GM19372 (cell line): ENCODE results near the gene MAP2K7.

ENCODE experiments used
- ATAC-seq: cut with Tn5 transposase; IDR thresholded peaks from one replicate; pipeline ENCODE4 v1.9.1; 2021; ENCODE audit warnings: mild to moderate bottlenecking, low read depth, moderate library complexity; ENCODE audit not compliant: unreplicated experiment

Gene MAP2K7

GRCh38 chr19:7905859-7906258 lies 2.2 kb downstream of the MAP2K7 start:
- no peak for ATAC-seq

DNA sequence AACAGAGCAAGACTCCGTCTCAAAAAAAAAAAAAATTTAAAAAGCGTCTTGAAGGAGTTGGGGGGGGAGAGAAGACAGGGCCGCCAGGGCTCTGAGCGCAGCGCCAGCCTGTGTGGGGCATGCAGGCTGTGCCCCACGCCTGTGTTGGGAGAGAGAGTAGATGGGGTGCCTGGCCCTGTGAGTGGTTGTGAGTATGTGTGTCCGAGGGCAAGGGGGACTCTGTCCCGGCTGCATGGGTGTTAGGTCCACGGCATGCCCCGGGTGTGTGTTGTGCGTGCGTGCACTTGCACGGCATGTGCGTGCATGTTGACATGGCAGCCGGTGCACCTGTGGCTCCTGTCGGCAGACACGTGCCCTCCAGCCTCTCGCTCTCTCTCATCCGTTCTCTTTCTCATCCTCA lies 3.4 kb downstream of the MAP2K7 start:
- no peak for ATAC-seq

- no peak for ATAC-seq
Observed at GRCh38 chr19:7907544-7907943, 3.9 kb downstream of the MAP2K7 start.

DNA sequence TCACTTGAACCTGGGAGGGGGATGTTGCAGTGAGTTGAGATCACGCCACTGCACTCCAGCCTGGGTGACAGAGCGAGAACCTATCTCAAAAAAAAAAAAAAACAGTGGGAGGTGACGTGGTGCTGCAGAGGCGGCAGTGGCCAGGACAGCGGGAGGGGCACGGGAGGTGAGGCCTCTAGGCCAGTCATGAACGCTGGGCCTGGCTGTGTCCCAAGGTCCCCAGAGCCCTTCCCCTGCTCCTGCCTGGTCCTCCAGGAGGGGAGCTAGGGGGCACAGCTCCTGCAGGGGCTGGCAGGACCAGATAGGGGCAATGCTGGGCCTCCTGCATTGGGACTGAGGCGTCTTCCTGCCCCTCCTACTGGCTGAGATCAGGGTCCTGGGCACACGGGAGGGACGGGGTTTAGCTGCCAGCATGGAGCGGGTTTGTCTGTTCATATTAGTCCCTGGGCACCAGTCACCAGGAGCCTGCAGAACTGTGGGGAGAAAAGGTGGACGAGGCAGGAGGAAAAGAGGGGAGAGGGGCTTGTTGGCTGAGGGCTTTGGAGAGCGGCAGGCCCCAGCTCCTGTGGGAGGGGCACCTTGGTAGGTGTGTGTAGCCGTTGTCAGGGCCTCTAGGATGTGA lies 4.5 kb downstream of the MAP2K7 start:
- no peak for ATAC-seq

DNA sequence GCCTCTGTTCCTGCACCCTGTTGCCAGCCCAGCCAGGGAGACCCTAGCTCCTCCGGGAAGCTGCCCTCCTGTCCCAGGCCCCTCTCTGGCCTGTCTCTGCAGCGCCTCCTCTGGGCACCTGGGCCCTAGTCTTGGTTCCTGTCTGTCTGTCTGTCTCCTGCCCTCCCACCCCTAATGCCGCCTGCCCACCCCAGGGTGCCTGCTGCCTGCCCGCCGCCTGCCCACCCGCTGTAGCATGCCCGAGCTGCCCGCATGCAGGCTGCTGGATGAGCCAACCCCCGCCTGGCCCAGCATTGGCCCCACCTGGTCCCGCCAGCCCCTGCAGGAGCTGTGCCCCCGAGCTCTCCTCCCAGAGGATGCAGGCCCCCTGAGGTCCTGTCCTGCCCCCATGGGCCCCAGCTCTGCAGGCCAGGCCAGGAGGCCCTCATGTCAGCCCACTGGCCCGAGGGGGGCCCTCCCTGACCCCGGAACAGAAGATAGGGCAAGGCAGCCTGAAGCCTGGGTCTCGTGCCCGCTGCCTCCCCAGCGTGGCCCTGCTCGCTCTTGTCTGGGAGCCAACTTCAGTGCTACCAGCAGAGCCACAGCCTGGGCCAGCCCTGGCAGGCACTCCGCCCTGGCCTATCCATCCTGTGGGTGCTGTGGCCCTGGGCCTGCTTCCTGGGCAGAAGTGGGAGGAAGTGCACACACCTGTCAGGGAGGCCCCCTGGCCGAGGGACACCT lies 5.2 kb downstream of the MAP2K7 start:
- ATAC-seq, result no peak

DNA sequence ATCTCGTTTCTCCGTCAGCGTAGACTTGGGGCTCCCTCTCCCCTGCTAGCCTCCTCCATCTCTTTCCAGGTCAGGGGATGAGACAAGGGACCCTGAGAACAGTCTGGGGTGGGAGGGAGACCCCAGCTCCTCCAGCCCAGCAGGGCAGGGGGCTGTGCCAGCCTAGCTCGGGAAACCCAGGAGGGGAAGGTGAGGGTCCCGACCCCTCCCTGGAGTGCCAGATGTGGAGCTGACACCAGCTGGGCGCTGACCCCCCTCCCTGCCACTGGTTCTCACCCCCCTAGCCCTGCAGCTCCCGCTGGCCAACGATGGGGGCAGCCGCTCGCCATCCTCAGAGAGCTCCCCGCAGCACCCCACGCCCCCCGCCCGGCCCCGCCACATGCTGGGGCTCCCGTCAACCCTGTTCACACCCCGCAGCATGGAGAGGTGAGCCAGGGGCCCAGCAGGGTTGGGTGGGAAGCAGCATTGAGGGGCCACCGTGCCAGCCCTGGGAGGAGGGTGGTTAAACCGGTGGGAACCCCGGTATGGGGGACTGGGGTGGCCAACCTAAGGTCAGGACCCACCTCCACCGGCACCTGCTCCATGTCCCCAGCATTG lies 5.9 kb downstream of the MAP2K7 start:
- ATAC-seq, result no peak

DNA sequence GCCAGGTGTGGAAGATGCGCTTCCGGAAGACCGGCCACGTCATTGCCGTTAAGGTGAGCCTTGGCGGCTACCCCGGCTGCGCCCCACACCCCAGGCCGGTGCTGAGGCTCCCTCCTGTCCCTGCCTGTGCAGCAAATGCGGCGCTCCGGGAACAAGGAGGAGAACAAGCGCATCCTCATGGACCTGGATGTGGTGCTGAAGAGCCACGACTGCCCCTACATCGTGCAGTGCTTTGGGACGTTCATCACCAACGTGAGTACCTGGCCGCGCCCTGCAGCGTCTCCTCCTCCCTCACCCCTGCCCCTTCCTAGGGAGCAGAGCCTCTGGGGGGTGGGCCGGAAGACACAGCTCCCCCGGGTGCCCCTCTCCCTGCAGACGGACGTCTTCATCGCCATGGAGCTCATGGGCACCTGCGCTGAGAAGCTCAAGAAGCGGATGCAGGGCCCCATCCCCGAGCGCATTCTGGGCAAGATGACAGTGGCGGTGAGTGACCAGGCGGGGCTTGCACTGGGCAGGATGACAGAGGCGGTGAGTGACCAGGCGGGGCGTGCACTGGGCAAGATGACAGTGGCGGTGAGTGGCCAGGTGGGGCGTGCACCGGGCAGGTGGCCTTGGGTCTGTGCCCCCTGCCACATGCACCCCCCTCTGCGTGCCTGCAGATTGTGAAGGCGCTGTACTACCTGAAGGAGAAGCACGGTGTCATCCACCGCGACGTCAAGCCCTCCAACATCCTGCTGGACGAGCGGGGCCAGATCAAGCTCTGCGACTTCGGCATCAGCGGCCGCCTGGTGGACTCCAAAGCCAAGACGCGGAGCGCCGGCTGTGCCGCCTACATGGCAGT lies 6.9 kb downstream of the MAP2K7 start:
- no peak for ATAC-seq

DNA sequence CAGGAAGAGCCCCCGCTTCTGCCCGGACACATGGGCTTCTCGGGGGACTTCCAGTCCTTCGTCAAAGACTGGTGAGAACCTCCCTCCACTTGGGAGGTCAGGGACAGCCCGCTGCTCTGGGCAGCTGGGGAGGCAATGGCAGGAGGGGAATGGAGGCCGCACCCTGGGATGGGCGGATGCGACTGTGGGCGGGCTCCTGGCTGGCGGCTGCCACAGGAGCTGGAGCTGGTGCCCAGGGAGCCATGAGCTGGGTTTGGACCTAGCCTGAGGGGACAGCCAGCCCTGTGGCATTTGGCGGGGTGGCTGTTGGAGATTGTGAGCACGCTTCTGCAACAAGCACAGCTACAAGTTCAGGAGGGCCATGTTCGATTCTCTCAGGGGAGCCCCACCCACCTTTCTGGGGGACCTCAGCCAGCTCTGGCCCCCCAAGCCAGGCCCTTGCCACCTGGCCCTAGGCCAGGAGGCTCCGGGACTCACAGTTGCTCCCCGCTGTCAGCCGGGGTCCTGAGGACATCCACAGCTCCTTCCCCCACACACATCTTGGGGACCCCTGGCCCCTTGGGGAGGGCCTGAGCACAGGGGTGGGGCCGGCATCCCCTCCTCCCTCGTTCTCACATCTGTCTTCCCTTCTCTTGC lies 7.9 kb downstream of the MAP2K7 start:
- ATAC-seq, result no peak

DNA sequence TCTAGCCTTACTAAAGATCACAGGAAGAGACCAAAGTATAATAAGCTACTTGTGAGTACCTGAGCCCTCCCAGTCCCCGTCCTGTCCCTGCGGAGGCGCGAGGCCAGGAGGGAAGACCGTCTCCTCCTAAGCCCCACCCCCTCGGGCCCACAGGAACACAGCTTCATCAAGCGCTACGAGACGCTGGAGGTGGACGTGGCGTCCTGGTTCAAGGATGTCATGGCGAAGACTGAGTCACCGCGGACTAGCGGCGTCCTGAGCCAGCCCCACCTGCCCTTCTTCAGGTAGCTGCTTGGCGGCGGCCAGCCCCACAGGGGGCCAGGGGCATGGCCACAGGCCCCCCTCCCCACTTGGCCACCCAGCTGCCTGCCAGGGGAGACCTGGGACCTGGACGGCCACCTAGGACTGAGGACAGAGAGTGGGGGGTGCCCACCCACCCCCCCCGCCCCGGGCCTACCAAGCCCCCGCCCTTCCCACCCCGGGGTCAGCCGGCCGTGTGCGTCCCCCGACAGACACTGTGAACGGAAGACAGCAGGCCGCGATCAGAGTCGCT lies 8.5 kb downstream of the MAP2K7 start:
- ATAC-seq, result no peak

GRCh38 chr19:7912697-7913564 lies 9.3 kb downstream of the MAP2K7 start:
- no peak for ATAC-seq

- no peak for ATAC-seq
Observed at GRCh38 chr19:7913652-7914051, 10.0 kb downstream of the MAP2K7 start.

- no peak for ATAC-seq
Observed at GRCh38 chr19:7914099-7914498, 10.4 kb downstream of the MAP2K7 start.

DNA sequence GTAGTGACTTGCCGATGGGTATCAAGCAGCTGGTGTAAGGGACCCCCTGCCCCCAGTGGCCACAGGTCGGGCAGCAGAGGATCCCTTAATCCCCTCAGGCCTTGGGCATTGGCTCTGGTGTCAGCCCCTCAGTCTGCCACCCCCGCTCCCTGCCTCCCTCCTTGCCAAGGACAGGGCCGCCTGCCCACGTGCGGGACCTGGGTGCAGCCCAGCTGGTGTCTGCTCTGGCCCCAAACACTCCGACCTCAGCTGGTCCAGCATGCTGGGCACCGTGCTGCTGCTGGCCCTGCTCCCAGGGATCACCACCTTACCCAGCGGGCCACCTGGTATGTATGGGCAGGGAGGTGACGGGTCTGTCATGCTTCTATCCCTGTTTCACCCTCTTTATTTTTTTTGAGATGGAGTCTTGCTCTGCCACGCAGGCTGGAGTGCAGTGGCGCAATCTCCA lies 10.9 kb downstream of the MAP2K7 start, which contains the start of gene TGFBR3L:
TSS of gene TGFBR3L (plus strand) at position 233 of the 448 bp plus-strand sequence.
- no peak for ATAC-seq

- ATAC-seq, result no peak
Observed at GRCh38 chr19:7915250-7916102, 11.8 kb downstream of the MAP2K7 start.

GRCh38 chr19:7916103-7916954 lies 12.7 kb downstream of the MAP2K7 start:
- no peak for ATAC-seq

- no peak for ATAC-seq
Observed at GRCh38 chr19:7916955-7917266, 13.2 kb downstream of the MAP2K7 start.

- no peak for ATAC-seq
Observed at GRCh38 chr19:7917267-7918061, 13.8 kb downstream of the MAP2K7 start.
